OCI-LY1 (cell line): ENCODE measurements around the gene PIP4K2A.

ENCODE experiments used
- H2AFZ ChIP-seq: fragments of 200-600 bp; sonication (generic), shearing (Covaris generic); 2 replicates; pipeline ENCODE4 v1.6.0; 2014; ENCODE audit warnings: antibody characterized with exemption, mild to moderate bottlenecking, low read length
- H3F3A ChIP-seq: fragments of 200-600 bp; sonication (generic), shearing (Covaris generic); 2 replicates; pipeline ENCODE4 v1.6.0; 2014; ENCODE audit warnings: mild to moderate bottlenecking, antibody characterized with exemption, low read length, moderate library complexity; ENCODE audit not compliant: insufficient read depth
- H3K27ac ChIP-seq: fragments of 200-600 bp; sonication (generic); 2 replicates; pipeline ENCODE4 v1.5.1; 2014; ENCODE audit warnings: low read length, mixed run types, mild to moderate bottlenecking, low read depth; ENCODE audit not compliant: poor library complexity, severe bottlenecking
- H3K27me3 ChIP-seq: fragments of 200-600 bp; sonication (generic); 2 replicates; pipeline ENCODE4 v1.6.0; 2014; ENCODE audit warnings: antibody characterized with exemption, mild to moderate bottlenecking, low read length, moderate library complexity; ENCODE audit not compliant: insufficient read depth
- H3K36me3 ChIP-seq: fragments of 200-600 bp; sonication (generic); 2 replicates; pipeline ENCODE4 v1.6.1; 2014; ENCODE audit warnings: mild to moderate bottlenecking, antibody characterized with exemption, low read length, moderate library complexity, mixed read lengths; ENCODE audit not compliant: insufficient read depth
- H3K4me1 ChIP-seq: fragments of 200-600 bp; sonication (generic); 2 replicates; pipeline ENCODE4 v1.5.1; 2014; ENCODE audit warnings: mild to moderate bottlenecking, low read length, moderate library complexity; ENCODE audit not compliant: insufficient read depth, severe bottlenecking
- H3K4me2 ChIP-seq: fragments of 200-600 bp; sonication (generic), shearing (Covaris generic); 2 replicates; pipeline ENCODE4 v1.6.1; 2014; ENCODE audit warnings: low read length
- H3K4me3 ChIP-seq: fragments of 200-600 bp; sonication (generic); 2 replicates; pipeline ENCODE4 v1.5.1; 2014; ENCODE audit warnings: low read length, low read depth, mild to moderate bottlenecking, mixed read lengths; ENCODE audit not compliant: poor library complexity, severe bottlenecking
- H3K79me2 ChIP-seq: fragments of 200-600 bp; shearing (Covaris generic); 2 replicates; pipeline ENCODE4 v1.6.1; 2016; ENCODE audit warnings: mixed run types, low read length, mixed read lengths; ENCODE audit not compliant: insufficient read depth
- H3K9ac ChIP-seq: fragments of 200-600 bp; sonication (generic), shearing (Covaris generic); 2 replicates; pipeline ENCODE4 v1.6.1; 2014; ENCODE audit warnings: mild to moderate bottlenecking, low read length, mixed read lengths
- H3K9me2 ChIP-seq: fragments of 200-600 bp; sonication (generic), shearing (Covaris generic); 2 replicates; pipeline ENCODE4 v1.6.1; 2014; ENCODE audit warnings: low read depth, mild to moderate bottlenecking, low read length, mixed read lengths
- H3K9me3 ChIP-seq: fragments of 200-600 bp; shearing (Covaris generic); 2 replicates; pipeline ENCODE4 v1.6.1; 2014; ENCODE audit warnings: low read length, mixed read lengths
- H4K20me1 ChIP-seq: fragments of 200-600 bp; sonication (generic), shearing (Covaris generic); 2 replicates; pipeline ENCODE4 v1.6.0; 2016; ENCODE audit warnings: mild to moderate bottlenecking, low read length; ENCODE audit not compliant: insufficient read depth
- CTCF ChIP-seq: fragments of 200-600 bp; sonication (generic), shearing (Covaris generic); IDR thresholded peaks from 2 replicates; pipeline ENCODE4 v1.5.1; 2017; ENCODE audit warnings: mild to moderate bottlenecking, antibody characterized with exemption, low read length, moderate library complexity, mixed read lengths
- EZH2 ChIP-seq: fragments of 200-600 bp; sonication (generic), shearing (Covaris generic); IDR thresholded peaks from 2 replicates; pipeline ENCODE4 v1.8.0; 2017; ENCODE audit warnings: borderline replicate concordance, mixed run types, mild to moderate bottlenecking, antibody characterized with exemption, low read length, moderate library complexity, mixed read lengths

PIP4K2A gene

GRCh38 chr10:22615101-22615500, 99.3 kb downstream of the PIP4K2A start:
- Histone ChIP-seq H3K27me3 (no peaks in the 10 kb centered on the region), H3K9me2 (no peaks in the 10 kb centered on the region), H3K4me2 (peak overlapping the region; percentile 73), H3F3A (no peaks in the 10 kb centered on the region), H3K27ac (no peak overlapping the region), H3K79me2 (no peaks in the 10 kb centered on the region), H2AFZ (no peak overlapping the region), H3K9me3 (no peaks in the 10 kb centered on the region), H3K4me3 (peak overlapping the region; percentile 56), H4K20me1 (no peaks in the 10 kb centered on the region), H3K4me1 (peaks cover 41% of the 10 kb centered on the region), H3K36me3 (no peaks in the 10 kb centered on the region), H3K9ac (no peak overlapping the region; the same call in 1 of the 2 replicates)
- TF ChIP-seq EZH2: no peak
- no peak for TF ChIP-seq CTCF

- Histone ChIP-seq H3K4me1 (peaks cover 41% of the 10 kb centered on the region), H3K9ac (no peak overlapping the region), H3K9me2 (no peaks in the 10 kb centered on the region), H3K27me3 (no peaks in the 10 kb centered on the region), H3F3A (no peaks in the 10 kb centered on the region), H3K4me2 (no peak overlapping the region), H3K9me3 (no peaks in the 10 kb centered on the region), H2AFZ (no peak overlapping the region), H4K20me1 (no peaks in the 10 kb centered on the region), H3K79me2 (no peaks in the 10 kb centered on the region), H3K4me3 (no peak overlapping the region), H3K36me3 (0 out of 2 replicates have a peak, but pooled peaks cover 1% of the 10 kb centered on the region), H3K27ac (no peak overlapping the region)
- no peak for TF ChIP-seq EZH2
- TF ChIP-seq CTCF: no peak
Observed at GRCh38 chr10:22613011-22613410, 101.4 kb downstream of the PIP4K2A start.

- no peak overlapping the region for H3K4me3 ChIP-seq
- H3K79me2 ChIP-seq: no peaks in the 10 kb centered on the region
- no peak for TF ChIP-seq CTCF
- no peaks in the 10 kb centered on the region for H3K9me3 ChIP-seq
- no peaks in the 10 kb centered on the region for H3F3A ChIP-seq
- H3K4me1 ChIP-seq: peaks cover 37% of the 10 kb centered on the region
- no peak overlapping the region; the same call in 1 of the 2 replicates for H3K4me2 ChIP-seq
- peaks cover 5% of the 10 kb centered on the region; the same call in 1 of the 2 replicates for H3K36me3 ChIP-seq
- H2AFZ ChIP-seq: no peak overlapping the region
- H3K27ac ChIP-seq: no peak overlapping the region
- H3K9me2 ChIP-seq: no peaks in the 10 kb centered on the region
- H3K27me3 ChIP-seq: no peaks in the 10 kb centered on the region
- no peak overlapping the region for H3K9ac ChIP-seq
- no peaks in the 10 kb centered on the region for H4K20me1 ChIP-seq
Observed at GRCh38 chr10:22612318-22612717, 102.1 kb downstream of the PIP4K2A start.
